GM21619 (cell line): ENCODE results near the gene WDR18.

Experiments used
- ATAC-seq: cut with Tn5 transposase; IDR thresholded peaks from one replicate; pipeline ENCODE4 v1.9.1; 2021; ENCODE audit not compliant: unreplicated experiment

Gene WDR18

GRCh38 chr19:991174-991931 is 7.2 kb downstream of the WDR18 start:
- ATAC-seq = no peak

- no peak for ATAC-seq
These were observed 8.0 kb downstream of the WDR18 start for GRCh38 chr19:991932-992669.

GRCh38 chr19:992670-993055 is 8.5 kb downstream of the WDR18 start:
- no peak for ATAC-seq

- no peak for ATAC-seq
These were observed 9.3 kb downstream of the WDR18 start for GRCh38 chr19:993361-993830.

GRCh38 chr19:993831-994393 is 9.8 kb downstream of the WDR18 start:
- no peak for ATAC-seq

- no peak for ATAC-seq
These were observed 10.4 kb downstream of the WDR18 start for GRCh38 chr19:994516-994915.

- ATAC-seq = no peak
These were observed 11.1 kb downstream of the WDR18 start for GRCh38 chr19:995051-995827.

GRCh38 chr19:996051-996838 is 12.1 kb downstream of the WDR18 start:
- ATAC-seq = no peak

- ATAC-seq = no peak
These were observed 13.9 kb downstream of the WDR18 start for GRCh38 chr19:998064-998463.

GRCh38 chr19:999379-999719 is 15.2 kb downstream of the WDR18 start:
- ATAC-seq = no peak

- ATAC-seq = no peak
These were observed 15.9 kb downstream of the WDR18 start, which contains the start of gene GRIN3B for GRCh38 chr19:1000095-1000494. GRIN3B (plus strand) TSS chr19:1000419; CDS start chr19:1000438, 19 bp downstream.

GRCh38 chr19:1000591-1001537 is 16.7 kb downstream of the WDR18 start:
- no peak for ATAC-seq

- ATAC-seq = no peak
These were observed 17.5 kb downstream of the WDR18 start for GRCh38 chr19:1001538-1002166.

GRCh38 chr19:1002600-1002999 is 18.5 kb downstream of the WDR18 start:
- no peak for ATAC-seq

- ATAC-seq = no peak
These were observed 19.1 kb downstream of the WDR18 start for GRCh38 chr19:1003283-1003682.

- no peak for ATAC-seq
These were observed 20.2 kb downstream of the WDR18 start for GRCh38 chr19:1004204-1004802.

GRCh38 chr19:1004803-1005664 is 20.9 kb downstream of the WDR18 start:
- ATAC-seq = no peak
